ENCODE measurements around the gene MMP11. TPM values are rescaled to one million over a fixed set of nuclear protein-coding genes. Genes with fewer than 3 reads are reported as not detected.

Gene MMP11
- total and polyA plus RNA-seq, 3 experiments from 2014 or later = 0.90 to 1.9 (median 1.6) TPM

GRCh38 chr22:23783265-23784150 is 10.9 kb downstream of the MMP11 start:
- peaks cover 19 to 29% (median 19%) of the 10 kb centered on the region in 3 donors for H3K4me1 Mint-ChIP-seq
- Histone ChIP-seq H3K4me3 (ENCODE audit: low read length) (no peak overlapping the region), H3K4me1 (ENCODE audit: insufficient read depth, low read length) (peaks cover 18% of the 10 kb centered on the region), H3K27me3 (ENCODE audit: insufficient read depth, low read length, poor library complexity, severe bottlenecking) (no peaks in the 10 kb centered on the region), H3K9me3 (ENCODE audit: low read length) (no peaks in the 10 kb centered on the region), H3K27ac (ENCODE audit: low read depth, low read length) (no peak overlapping the region), H3K36me3 (ENCODE audit: insufficient read depth, low read length) (no peaks in the 10 kb centered on the region)
- CTCF ChIA-PET = no interaction called here
- H3K9me3 Mint-ChIP-seq = no peaks in the 10 kb centered on the region
- H3K36me3 Mint-ChIP-seq = peaks cover 0 to 1% (median 0%) of the 10 kb centered on the region in 3 donors
- H3K27me3 Mint-ChIP-seq = no peaks in the 10 kb centered on the region
- no peak overlapping the region for H3K27ac Mint-ChIP-seq
- H3K4me3 Mint-ChIP-seq = no peak overlapping the region
- POLR2A ChIA-PET = no interaction called here
- DNase-seq = no peak

GRCh38 chr22:23784215-23784732 is 11.6 kb downstream of the MMP11 start:
- Histone ChIP-seq H3K4me1 (ENCODE audit: insufficient read depth, low read length) (peaks cover 21% of the 10 kb centered on the region), H3K27me3 (ENCODE audit: insufficient read depth, low read length, poor library complexity, severe bottlenecking) (no peaks in the 10 kb centered on the region), H3K36me3 (ENCODE audit: insufficient read depth, low read length) (no peaks in the 10 kb centered on the region), H3K27ac (ENCODE audit: low read depth, low read length) (no peak overlapping the region), H3K9me3 (ENCODE audit: low read length) (no peaks in the 10 kb centered on the region), H3K4me3 (ENCODE audit: low read length) (no peak overlapping the region)
- peak overlapping the region in 2 of 7 donors; percentile 18 to 58 for H3K4me3 Mint-ChIP-seq
- ChIA-PET CTCF (no interaction called here), POLR2A (no interaction called here)
- no peak for DNase-seq
- H3K9me3 Mint-ChIP-seq = no peaks in the 10 kb centered on the region
- peaks cover 0 to 3% (median 0%) of the 10 kb centered on the region in 3 donors for H3K36me3 Mint-ChIP-seq
- peaks cover 21 to 34% (median 21%) of the 10 kb centered on the region in 3 donors for H3K4me1 Mint-ChIP-seq
- no peaks in the 10 kb centered on the region for H3K27me3 Mint-ChIP-seq
- H3K27ac Mint-ChIP-seq = peak overlapping the region in 4 of 8 donors; percentile 7 to 80 (median 48)

GRCh38 chr22:23786261-23786710 is 13.6 kb downstream of the MMP11 start:
- POLR2A ChIA-PET = interaction anchor here (1.0 to 1.3 kb wide), 3 partner anchors 18 to 108 kb away, joined by 3 read pairs; partner anchors contain the start of gene MIF
- Histone ChIP-seq H3K4me3 (ENCODE audit: low read length) (peak overlapping the region; percentile 72), H3K36me3 (ENCODE audit: insufficient read depth, low read length) (no peaks in the 10 kb centered on the region), H3K9me3 (ENCODE audit: low read length) (no peaks in the 10 kb centered on the region), H3K27ac (ENCODE audit: low read depth, low read length) (peak overlapping the region; percentile 87), H3K27me3 (ENCODE audit: insufficient read depth, low read length, poor library complexity, severe bottlenecking) (no peaks in the 10 kb centered on the region), H3K4me1 (ENCODE audit: insufficient read depth, low read length) (peaks cover 30% of the 10 kb centered on the region)
- Mint-ChIP-seq H3K27ac (peak overlapping the region; percentile 89 to 98 (median 92)), H3K4me3 (peak overlapping the region; percentile 88 to 92 (median 91)), H3K9me3 (no peaks in the 10 kb centered on the region), H3K4me1 (peaks cover 29 to 45% (median 29%) of the 10 kb centered on the region in 3 donors), H3K27me3 (no peaks in the 10 kb centered on the region), H3K36me3 (peaks cover 0 to 11% (median 2%) of the 10 kb centered on the region in 3 donors)
- CTCF ChIA-PET = interaction anchor here (1.0 kb wide), 2 partner anchors 12 to 15 kb away, joined by 3 read pairs; no protein-coding TSS in a partner anchor
- peak in 1 of 5 donors; percentile 54 for DNase-seq

- Mint-ChIP-seq H3K36me3 (peaks cover 0 to 17% (median 2%) of the 10 kb centered on the region in 3 donors), H3K27me3 (no peaks in the 10 kb centered on the region), H3K27ac (peak within 1 kb of the TSS; percentile 90 to 98 (median 93)), H3K4me3 (peak within 1 kb of the TSS; percentile 88 to 92 (median 91)), H3K4me1 (peaks cover 29 to 51% (median 30%) of the 10 kb centered on the region in 3 donors), H3K9me3 (no peaks in the 10 kb centered on the region)
- H3K4me3 ChIP-seq (ENCODE audit: low read length) = peak within 1 kb of the TSS; percentile 72
- ChIA-PET POLR2A (interaction anchor here (0.5 to 1.2 kb wide), 5 partner anchors 14 to 108 kb away, joined by 3 to 4 read pairs (median 4); partner anchors contain the start of genes C22orf15, MIF and MMP11), CTCF (no interaction called here)
- no peaks in the 10 kb centered on the region for H3K27me3 ChIP-seq (ENCODE audit: insufficient read depth, low read length, poor library complexity, severe bottlenecking)
- peak; percentile 85 to 92 (median 86) for DNase-seq
- peaks cover 30% of the 10 kb centered on the region for H3K4me1 ChIP-seq (ENCODE audit: insufficient read depth, low read length)
- H3K27ac ChIP-seq (ENCODE audit: low read depth, low read length) = peak within 1 kb of the TSS; percentile 87
- H3K9me3 ChIP-seq (ENCODE audit: low read length) = no peaks in the 10 kb centered on the region
- H3K36me3 ChIP-seq (ENCODE audit: insufficient read depth, low read length) = peaks cover 6% of the 10 kb centered on the region
These were observed 14.3 kb downstream of the MMP11 start, which contains the start of gene SMARCB1 for GRCh38 chr22:23786752-23787599. SMARCB1 (plus strand) TSS chr22:23786966; CDS start chr22:23787170, 204 bp downstream.

- Mint-ChIP-seq H3K27me3 (no peaks in the 10 kb centered on the region), H3K36me3 (peaks cover 0 to 23% (median 4%) of the 10 kb centered on the region in 3 donors), H3K27ac (peak overlapping the region; percentile 84 to 95 (median 93)), H3K4me1 (peaks cover 35 to 56% (median 36%) of the 10 kb centered on the region in 3 donors), H3K9me3 (no peaks in the 10 kb centered on the region), H3K4me3 (peak overlapping the region; percentile 88 to 92 (median 91))
- H3K9me3 ChIP-seq (ENCODE audit: low read length) = no peaks in the 10 kb centered on the region
- H3K4me1 ChIP-seq (ENCODE audit: insufficient read depth, low read length) = peaks cover 30% of the 10 kb centered on the region
- DNase-seq = no peak
- no peaks in the 10 kb centered on the region for H3K27me3 ChIP-seq (ENCODE audit: insufficient read depth, low read length, poor library complexity, severe bottlenecking)
- H3K36me3 ChIP-seq (ENCODE audit: insufficient read depth, low read length) = peaks cover 10% of the 10 kb centered on the region
- POLR2A ChIA-PET = interaction anchor here (0.5 to 1.2 kb wide), 5 partner anchors 15 to 768 kb away, joined by 3 to 4 read pairs (median 3); partner anchors contain the start of genes MIF and MMP11
- H3K27ac ChIP-seq (ENCODE audit: low read depth, low read length) = peak overlapping the region; percentile 87
- CTCF ChIA-PET = no interaction called here
- H3K4me3 ChIP-seq (ENCODE audit: low read length) = peak overlapping the region; percentile 72
These were observed 14.9 kb downstream of the MMP11 start for GRCh38 chr22:23787600-23787896.

- no peak for DNase-seq
- H3K4me3 ChIP-seq (ENCODE audit: low read length) = peak overlapping the region; percentile 72
- H3K27ac Mint-ChIP-seq = peak overlapping the region; percentile 84 to 95 (median 93)
- H3K9me3 ChIP-seq (ENCODE audit: low read length) = no peaks in the 10 kb centered on the region
- POLR2A ChIA-PET = interaction anchor here (0.5 to 1.2 kb wide), 2 partner anchors 71 to 767 kb away, joined by 3 to 4 read pairs; no protein-coding TSS in a partner anchor
- H3K36me3 ChIP-seq (ENCODE audit: insufficient read depth, low read length) = peaks cover 10% of the 10 kb centered on the region
- peaks cover 0 to 26% (median 5%) of the 10 kb centered on the region in 3 donors for H3K36me3 Mint-ChIP-seq
- H3K4me3 Mint-ChIP-seq = peak overlapping the region; percentile 88 to 92 (median 91)
- H3K9me3 Mint-ChIP-seq = no peaks in the 10 kb centered on the region
- H3K4me1 ChIP-seq (ENCODE audit: insufficient read depth, low read length) = peaks cover 30% of the 10 kb centered on the region
- H3K27me3 Mint-ChIP-seq = no peaks in the 10 kb centered on the region
- CTCF ChIA-PET = no interaction called here
- peak overlapping the region; percentile 87 for H3K27ac ChIP-seq (ENCODE audit: low read depth, low read length)
- no peaks in the 10 kb centered on the region for H3K27me3 ChIP-seq (ENCODE audit: insufficient read depth, low read length, poor library complexity, severe bottlenecking)
- H3K4me1 Mint-ChIP-seq = peaks cover 38 to 60% (median 38%) of the 10 kb centered on the region in 3 donors
These were observed 15.3 kb downstream of the MMP11 start for GRCh38 chr22:23787910-23788309.

GRCh38 chr22:23789121-23789520 is 16.5 kb downstream of the MMP11 start:
- peak overlapping the region in 5 of 7 donors; percentile 44 to 71 (median 49) for H3K4me3 Mint-ChIP-seq
- peak overlapping the region in 2 of 8 donors; percentile 24 to 69 for H3K27ac Mint-ChIP-seq
- ChIA-PET CTCF (interaction anchor here (1.0 kb wide), 1 partner anchor 13 kb away, joined by 3 read pairs; no protein-coding TSS in a partner anchor), POLR2A (no interaction called here)
- Histone ChIP-seq H3K4me1 (ENCODE audit: insufficient read depth, low read length) (peaks cover 30% of the 10 kb centered on the region), H3K4me3 (ENCODE audit: low read length) (no peak overlapping the region), H3K27ac (ENCODE audit: low read depth, low read length) (no peak overlapping the region), H3K9me3 (ENCODE audit: low read length) (no peaks in the 10 kb centered on the region), H3K27me3 (ENCODE audit: insufficient read depth, low read length, poor library complexity, severe bottlenecking) (no peaks in the 10 kb centered on the region), H3K36me3 (ENCODE audit: insufficient read depth, low read length) (peaks cover 17% of the 10 kb centered on the region)
- no peaks in the 10 kb centered on the region for H3K27me3 Mint-ChIP-seq
- no peak for DNase-seq
- H3K36me3 Mint-ChIP-seq = peaks cover 0 to 35% (median 7%) of the 10 kb centered on the region in 3 donors
- peaks cover 40 to 62% (median 41%) of the 10 kb centered on the region in 3 donors for H3K4me1 Mint-ChIP-seq
- no peaks in the 10 kb centered on the region for H3K9me3 Mint-ChIP-seq
